Posterior vena cava (tissue), 2 donors: ENCODE results near the gene CSF2. TPM values are rescaled to one million over a fixed set of nuclear protein-coding genes. Genes with fewer than 3 reads are reported as not detected.
"Not testable (repeated sequence)": the region's sequence is repeated elsewhere in the genome, so short reads cannot be mapped to it uniquely, and the experiment has no call there.

Experiments used
- DNase-seq: peaks from one replicate; pipeline ENCODE4 v3.0.0-alpha.2; 2020; ENCODE audit warnings: low spot score
- intact Hi-C, 2 donors: fragments of 100-400 bp; cut with DNase I; formaldehyde crosslinking; loops; one replicate each; pipeline versions ENCODE4 v1.14.1 to v1.14.2; 2022 to 2023
- total RNA-seq, 2 donors: library from RNA; stranded (reverse); fragmentation: NEBNext Ultra II Directional; extraction: Animal tissue kit (Norgen Biotek cat#: 25700); gene quantifications; one replicate each; pipeline ENCODE4 v1.2.1, GENCODE V29; 2021
- donor health status: DM: yes; HTN: yes; CAD: no.
- donor health status: DM: yes; HTN: yes; CAD: no.

Gene CSF2
- total RNA-seq, 2 donors from 2014 or later, result not detected

- DNase-seq, intact Hi-C loops: not testable (repeated sequence)
These were observed 50.0 kb downstream of the CSF2 start for GRCh38 chr5:132123578-132123977.

Other genes with a start within 250 kb of the CSF2 start
- gene MEIKIN, start 128.1 kb upstream of the CSF2 start, total RNA-seq, result 1 to 10 TPM in 1 of 2 donors, not detected in 1; 1.4 TPM
- gene ACSL6, start 62.1 kb upstream of the CSF2 start, total RNA-seq, result under 1 TPM; 0.32 to 0.62 TPM
- gene IL3, start 13.1 kb upstream of the CSF2 start, total RNA-seq, result not detected
- 10 to 100 TPM; 33.2 to 58.8 TPM for gene P4HA2, start 154.1 kb downstream of the CSF2 start, total RNA-seq
- gene PDLIM4, start 183.9 kb downstream of the CSF2 start, total RNA-seq, result 10 to 100 TPM; 82.5 to 83.2 TPM
- 1 to 10 TPM; 2.5 to 3.1 TPM for gene SLC22A4, start 220.6 kb downstream of the CSF2 start, total RNA-seq